Ascending aorta (tissue), 2 donors: ENCODE results near the gene KEAP1. TPM values are rescaled to one million over a fixed set of nuclear protein-coding genes. Genes with fewer than 3 reads are reported as not detected.
A peak's percentile ranks its signal among the peaks of the same experiment; 100 is the strongest.

Experiments
- DNase-seq, 2 donors: peaks; one replicate each; pipeline ENCODE4 v3.0.0-alpha.2; 2019; ENCODE audit warnings: low spot score in 2 of 2
- H3K27ac ChIP-seq, 2 donors: fragments of 200-600 bp; sonication (generic); one replicate each; pipeline ENCODE4 v1.5.1; 2016 to 2017; ENCODE audit warnings: mild to moderate bottlenecking in 1 of 2
- H3K27me3 ChIP-seq: fragments of 200-600 bp; sonication (generic); one replicate; pipeline ENCODE4 v1.5.1; 2017
- H3K36me3 ChIP-seq, 2 donors: fragments of 200-600 bp; sonication (generic); one replicate each; pipeline ENCODE4 v1.5.1; 2016
- H3K4me1 ChIP-seq, 2 donors: fragments of 200-600 bp; sonication (generic); one replicate each; pipeline ENCODE4 v1.5.1; 2016 to 2017; ENCODE audit warnings: mild to moderate bottlenecking in 1 of 2
- H3K4me3 ChIP-seq, 2 donors: fragments of 200-600 bp; sonication (generic); one replicate each; pipeline ENCODE4 v1.5.1; 2016 to 2017; ENCODE audit warnings: mild to moderate bottlenecking in 1 of 2
- H3K9me3 ChIP-seq, 2 donors: fragments of 200-600 bp; sonication (generic); one replicate each; pipeline ENCODE4 v1.5.1; 2016
- CTCF ChIP-seq, 3 experiments: fragments of 200-600 bp in 2 of 3; fragments of 450-650 bp in 1 of 3; sonication (generic) in 2 of 3; IDR thresholded peaks; one replicate each; pipeline ENCODE4 v1.5.1; 2016 to 2019; ENCODE audit warnings: antibody characterized with exemption in 3 of 3, mild to moderate bottlenecking in 1 of 3, moderate library complexity in 1 of 3
- intact Hi-C: fragments of 100-400 bp; cut with DNase I; formaldehyde crosslinking; loops from one replicate; pipeline ENCODE4 v1.15.1; 2023
- total RNA-seq: library from RNA; depleted of rRNA; stranded (reverse); fragments of >200 nt; gene quantifications from one replicate; pipeline ENCODE4 v1.1.0, GENCODE V29; 2016

Gene KEAP1
- total RNA-seq, 1 donor from 2014 or later: 57.8 TPM

GRCh38 chr19:10478476-10478875 lies 24.7 kb downstream of the KEAP1 start:
- Histone ChIP-seq H3K36me3 (no peaks in the 10 kb centered on the region), H3K27me3 (no peaks in the 10 kb centered on the region), H3K9me3 (no peaks in the 10 kb centered on the region), H3K4me1 (peaks cover 0 to 9% of the 10 kb centered on the region in 2 donors), H3K4me3 (peak overlapping the region; percentile 33 to 73), H3K27ac (no peak overlapping the region)
- intact Hi-C loops: loop anchor here (2.0 kb wide), 1 partner anchor 90 kb away; the partner anchor contains the start of gene CDKN2D
- TF ChIP-seq CTCF (IDR thresholded peaks at IDR 0.05): no peak
- DNase-seq: no peak

GRCh38 chr19:10474962-10475451 lies 28.1 kb downstream of the KEAP1 start:
- no peak for DNase-seq
- H3K4me3 ChIP-seq: no peak overlapping the region
- intact Hi-C loops: no loop called here
- no peaks in the 10 kb centered on the region for H3K9me3 ChIP-seq
- H3K27me3 ChIP-seq: no peaks in the 10 kb centered on the region
- H3K4me1 ChIP-seq: peaks cover 0 to 9% of the 10 kb centered on the region in 2 donors
- no peak for TF ChIP-seq CTCF (IDR thresholded peaks at IDR 0.05)
- H3K36me3 ChIP-seq: no peaks in the 10 kb centered on the region
- no peak overlapping the region for H3K27ac ChIP-seq

- Histone ChIP-seq H3K4me3 (no peak overlapping the region), H3K36me3 (no peaks in the 10 kb centered on the region), H3K9me3 (no peaks in the 10 kb centered on the region), H3K27ac (no peak overlapping the region), H3K27me3 (no peaks in the 10 kb centered on the region), H3K4me1 (peaks cover 0 to under 1% of the 10 kb centered on the region in 2 donors)
- no peak for TF ChIP-seq CTCF (IDR thresholded peaks at IDR 0.05)
- intact Hi-C loops: no loop called here
- no peak for DNase-seq
Observed at GRCh38 chr19:10473192-10473591, 30.0 kb downstream of the KEAP1 start.

- Histone ChIP-seq H3K4me1 (no peaks in the 10 kb centered on the region), H3K27me3 (no peaks in the 10 kb centered on the region), H3K27ac (no peak overlapping the region), H3K4me3 (no peak overlapping the region), H3K9me3 (no peaks in the 10 kb centered on the region), H3K36me3 (peaks cover 4 to 7% of the 10 kb centered on the region in 2 donors)
- intact Hi-C loops: no loop called here
- DNase-seq: no peak
- peak in 1 of 3 experiments; percentile 5 for TF ChIP-seq CTCF (IDR thresholded peaks at IDR 0.05)
Observed at GRCh38 chr19:10471909-10472308, 31.2 kb downstream of the KEAP1 start.

- H3K27ac ChIP-seq: no peak overlapping the region
- H3K4me3 ChIP-seq: no peak overlapping the region
- H3K9me3 ChIP-seq: no peaks in the 10 kb centered on the region
- H3K4me1 ChIP-seq: no peaks in the 10 kb centered on the region
- no peak for TF ChIP-seq CTCF (IDR thresholded peaks at IDR 0.05)
- H3K27me3 ChIP-seq: no peaks in the 10 kb centered on the region
- peaks cover 13 to 14% of the 10 kb centered on the region in 2 donors for H3K36me3 ChIP-seq
- intact Hi-C loops: no loop called here
- DNase-seq: no peak
Observed at GRCh38 chr19:10468133-10468532, 35.0 kb downstream of the KEAP1 start.
